Measurements from ENCODE around the gene UNK.

UNK gene

GRCh38 chr17:75822119-75822799, 37.7 kb downstream of the UNK start:
- no peak for DNase-seq

- DNase-seq, result no peak
These were observed 38.2 kb downstream of the UNK start for GRCh38 chr17:75822800-75823166.

- DNase-seq, result no peak
These were observed 38.8 kb downstream of the UNK start for GRCh38 chr17:75823257-75824041.

GRCh38 chr17:75824050-75824552, 39.5 kb downstream of the UNK start:
- DNase-seq, result no peak

- DNase-seq, result no peak
These were observed 40.1 kb downstream of the UNK start for GRCh38 chr17:75824666-75825065.

- no peak for DNase-seq
These were observed 40.5 kb downstream of the UNK start for GRCh38 chr17:75825149-75825552.

GRCh38 chr17:75825748-75826370, 41.3 kb downstream of the UNK start:
- no peak for DNase-seq

- no peak for DNase-seq
These were observed 42.1 kb downstream of the UNK start for GRCh38 chr17:75826561-75827307.

GRCh38 chr17:75827308-75828075, 42.9 kb downstream of the UNK start:
- DNase-seq, result peak in 1 of 2 experiments; percentile 10

- no peak for DNase-seq
These were observed 43.4 kb downstream of the UNK start for GRCh38 chr17:75828076-75828400.

- DNase-seq, result no peak
These were observed 44.1 kb downstream of the UNK start for GRCh38 chr17:75828741-75829140.

GRCh38 chr17:75829747-75830146, 45.1 kb downstream of the UNK start:
- DNase-seq, result no peak

GRCh38 chr17:75830164-75831031, 45.8 kb downstream of the UNK start:
- DNase-seq, result no peak

- DNase-seq, result no peak
These were observed 46.5 kb downstream of the UNK start for GRCh38 chr17:75831032-75831571.

- no peak for DNase-seq
These were observed 47.6 kb downstream of the UNK start for GRCh38 chr17:75832164-75832651.

- DNase-seq, result no peak
These were observed 48.2 kb downstream of the UNK start for GRCh38 chr17:75832652-75833400.

- DNase-seq, result no peak
These were observed 49.8 kb downstream of the UNK start for GRCh38 chr17:75834279-75834920.

- no peak for DNase-seq
These were observed 50.5 kb downstream of the UNK start for GRCh38 chr17:75834928-75835653.

- no peak for DNase-seq
These were observed 51.0 kb downstream of the UNK start for GRCh38 chr17:75835654-75835987.

All from SW 1271 (cell line).